Lower leg skin (tissue), 3 donors: ENCODE results near the gene SCP2D1.

ENCODE experiments used
- POLR2A ChIP-seq, 2 donors: fragments of 450-650 bp; IDR thresholded peaks; one replicate each; pipeline ENCODE4 v1.6.1; 2016 to 2017; ENCODE audit warnings: antibody characterized with exemption in 2 of 2, mild to moderate bottlenecking in 1 of 2, moderate library complexity in 1 of 2
- TF ChIP-seq, protein P1 (sequence below), 3 donors: fragments of 450-650 bp; IDR thresholded peaks; one replicate each; pipeline ENCODE4 v1.5.1; 2016; ENCODE audit warnings: antibody characterized with exemption in 3 of 3, mild to moderate bottlenecking in 3 of 3, moderate library complexity in 2 of 3

DNA sequence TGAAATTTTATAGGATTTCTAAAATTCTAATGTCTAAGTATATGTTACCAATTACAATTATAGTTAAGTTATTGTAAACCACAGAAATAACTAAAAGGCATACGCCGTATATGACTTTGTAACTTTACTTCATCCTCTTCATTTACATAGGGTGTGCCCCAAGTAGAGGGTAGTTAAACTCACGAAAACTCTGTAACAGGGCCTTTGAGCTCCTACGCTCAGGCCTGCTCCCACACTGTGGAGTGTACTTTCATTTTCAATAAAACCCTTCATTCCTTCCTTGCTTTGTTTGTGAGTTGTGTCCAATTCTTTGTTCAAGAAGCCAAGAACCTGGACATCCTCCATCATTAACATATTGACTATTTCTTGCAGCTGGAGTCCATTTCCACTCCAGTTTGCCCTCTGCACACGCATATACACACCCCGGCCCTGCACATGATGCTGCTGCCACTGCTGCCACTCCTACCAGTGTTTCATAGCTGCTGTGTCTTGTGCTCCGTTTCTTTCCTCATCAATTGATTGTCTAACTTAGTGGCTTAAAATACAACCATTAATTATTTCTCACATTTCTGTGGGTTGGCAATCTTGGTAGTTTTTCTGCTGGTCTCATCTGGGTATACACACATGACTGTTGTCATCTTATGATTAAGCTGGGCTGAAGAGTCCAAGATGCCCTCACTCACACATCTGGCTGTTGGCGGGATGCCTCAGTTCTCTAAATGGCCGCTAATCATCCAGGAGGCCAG lies 33.0 kb upstream of the SCP2D1 start:
- TF ChIP-seq, protein P1, sequence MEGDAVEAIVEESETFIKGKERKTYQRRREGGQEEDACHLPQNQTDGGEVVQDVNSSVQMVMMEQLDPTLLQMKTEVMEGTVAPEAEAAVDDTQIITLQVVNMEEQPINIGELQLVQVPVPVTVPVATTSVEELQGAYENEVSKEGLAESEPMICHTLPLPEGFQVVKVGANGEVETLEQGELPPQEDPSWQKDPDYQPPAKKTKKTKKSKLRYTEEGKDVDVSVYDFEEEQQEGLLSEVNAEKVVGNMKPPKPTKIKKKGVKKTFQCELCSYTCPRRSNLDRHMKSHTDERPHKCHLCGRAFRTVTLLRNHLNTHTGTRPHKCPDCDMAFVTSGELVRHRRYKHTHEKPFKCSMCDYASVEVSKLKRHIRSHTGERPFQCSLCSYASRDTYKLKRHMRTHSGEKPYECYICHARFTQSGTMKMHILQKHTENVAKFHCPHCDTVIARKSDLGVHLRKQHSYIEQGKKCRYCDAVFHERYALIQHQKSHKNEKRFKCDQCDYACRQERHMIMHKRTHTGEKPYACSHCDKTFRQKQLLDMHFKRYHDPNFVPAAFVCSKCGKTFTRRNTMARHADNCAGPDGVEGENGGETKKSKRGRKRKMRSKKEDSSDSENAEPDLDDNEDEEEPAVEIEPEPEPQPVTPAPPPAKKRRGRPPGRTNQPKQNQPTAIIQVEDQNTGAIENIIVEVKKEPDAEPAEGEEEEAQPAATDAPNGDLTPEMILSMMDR (IDR thresholded peaks at IDR 0.05), result no peak
- no peak for TF ChIP-seq POLR2A (IDR thresholded peaks at IDR 0.05)
